Type B pancreatic cell (in vitro differentiated cells): ENCODE results near the gene RASGRF2. TPM values are rescaled to one million over a fixed set of nuclear protein-coding genes. Genes with fewer than 3 reads are reported as not detected.
"Not testable (repeated sequence)": the region's sequence is repeated elsewhere in the genome, so short reads cannot be mapped to it uniquely, and the experiment has no call there.

Experiments used
- DNase-seq: peaks from one replicate; pipeline ENCODE4 v3.0.0; 2021; ENCODE audit warnings: mixed read lengths; ENCODE audit not compliant: unreplicated experiment; ENCODE audit errors: extremely low spot score
- H3K27ac Mint-ChIP-seq: 2 replicates; pipeline ENCODE4 v1.8.0; 2021; ENCODE audit warnings: mild to moderate bottlenecking, mixed read lengths
- H3K27me3 Mint-ChIP-seq: 2 replicates; pipeline ENCODE4 v1.8.0; 2021; ENCODE audit warnings: mixed read lengths
- H3K36me3 Mint-ChIP-seq: 2 replicates; pipeline ENCODE4 v1.8.0; 2021; ENCODE audit warnings: mixed read lengths
- H3K4me1 Mint-ChIP-seq: one replicate; pipeline ENCODE4 v1.8.0; 2021; ENCODE audit warnings: mixed read lengths; ENCODE audit not compliant: unreplicated experiment
- H3K4me3 Mint-ChIP-seq: 2 replicates; pipeline ENCODE4 v1.8.0; 2021; ENCODE audit warnings: mild to moderate bottlenecking, mixed read lengths
- H3K9me3 Mint-ChIP-seq: 2 replicates; pipeline ENCODE4 v1.8.0; 2021; ENCODE audit warnings: mixed read lengths
- CTCF ChIP-seq: fragments of 200-600 bp; sonication (generic); conservative IDR thresholded peaks from 2 replicates; pipeline ENCODE4 v1.5.0; 2021; ENCODE audit warnings: antibody characterized with exemption, mild to moderate bottlenecking
- total RNA-seq: library from RNA; stranded (reverse); gene quantifications from 2 replicates; pipeline ENCODE4 v1.2.1, GENCODE V29; 2021; ENCODE audit warnings: low replicate concordance

RASGRF2 gene
- total RNA-seq, 1 donor from 2014 or later, result 2.1 TPM

GRCh38 chr5:81035522-81035921, 75.4 kb downstream of the RASGRF2 start:
- no peaks in the 10 kb centered on the region for H3K27me3 Mint-ChIP-seq
- no peak overlapping the region for H3K4me3 Mint-ChIP-seq
- H3K27ac Mint-ChIP-seq, result no peak overlapping the region
- H3K36me3 Mint-ChIP-seq, result no peaks in the 10 kb centered on the region
- H3K9me3 Mint-ChIP-seq, result peaks cover 5% of the 10 kb centered on the region
- no peak for TF ChIP-seq CTCF
- no peaks in the 10 kb centered on the region for H3K4me1 Mint-ChIP-seq
- no peak for DNase-seq

GRCh38 chr5:81038495-81038894, 78.3 kb downstream of the RASGRF2 start:
- no peaks in the 10 kb centered on the region for H3K27me3 Mint-ChIP-seq

GRCh38 chr5:81044868-81045267, 84.7 kb downstream of the RASGRF2 start:
- no peak for TF ChIP-seq CTCF
- Mint-ChIP-seq H3K36me3 (no peaks in the 10 kb centered on the region), H3K4me1 (peaks cover 6% of the 10 kb centered on the region), H3K4me3 (no peak overlapping the region), H3K27me3 (peaks cover 4% of the 10 kb centered on the region), H3K27ac (no peak overlapping the region), H3K9me3 (no peaks in the 10 kb centered on the region)
- DNase-seq, result no peak

More at GRCh38 chr5:81038495-81038894, 78.3 kb downstream of the RASGRF2 start:
- no peak for TF ChIP-seq CTCF
- Mint-ChIP-seq H3K4me1 (no peaks in the 10 kb centered on the region), H3K9me3 (peaks cover 5% of the 10 kb centered on the region), H3K4me3 (no peak overlapping the region), H3K36me3 (no peaks in the 10 kb centered on the region), H3K27ac (no peak overlapping the region)
- no peak for DNase-seq

GRCh38 chr5:81045389-81045807, 85.2 kb downstream of the RASGRF2 start:
- no peak for TF ChIP-seq CTCF
- DNase-seq, result no peak
- no peak overlapping the region for H3K27ac Mint-ChIP-seq

GRCh38 chr5:81046041-81046440, 85.9 kb downstream of the RASGRF2 start:
- TF ChIP-seq CTCF, result no peak
- no peak for DNase-seq
- Mint-ChIP-seq H3K27ac (no peak overlapping the region), H3K4me3 (no peak overlapping the region), H3K27me3 (peaks cover 4% of the 10 kb centered on the region), H3K36me3 (no peaks in the 10 kb centered on the region), H3K4me1 (peaks cover 6% of the 10 kb centered on the region), H3K9me3 (no peaks in the 10 kb centered on the region)

More at GRCh38 chr5:81045389-81045807, 85.2 kb downstream of the RASGRF2 start:
- Mint-ChIP-seq H3K9me3 (no peaks in the 10 kb centered on the region), H3K4me3 (no peak overlapping the region), H3K27me3 (peaks cover 4% of the 10 kb centered on the region), H3K4me1 (peaks cover 6% of the 10 kb centered on the region), H3K36me3 (no peaks in the 10 kb centered on the region)

GRCh38 chr5:81052325-81052724, 92.2 kb downstream of the RASGRF2 start:
- no peak overlapping the region for H3K27ac Mint-ChIP-seq
- H3K36me3 Mint-ChIP-seq, result no peaks in the 10 kb centered on the region
- DNase-seq, result no peak
- peaks cover 4% of the 10 kb centered on the region for H3K27me3 Mint-ChIP-seq
- H3K4me3 Mint-ChIP-seq, result no peak overlapping the region
- H3K9me3 Mint-ChIP-seq, result peaks cover 6% of the 10 kb centered on the region
- H3K4me1 Mint-ChIP-seq, result no peaks in the 10 kb centered on the region
- no peak for TF ChIP-seq CTCF

- H3K36me3 Mint-ChIP-seq, H3K4me3 Mint-ChIP-seq, H3K9me3 Mint-ChIP-seq, H3K27me3 Mint-ChIP-seq, H3K27ac Mint-ChIP-seq, DNase-seq, H3K4me1 Mint-ChIP-seq: not testable (repeated sequence)
Observed at GRCh38 chr5:81053282-81053681, 93.1 kb downstream of the RASGRF2 start.
